Neural crest cell (in vitro differentiated cells): ENCODE data around the gene TAOK3. TPM values are rescaled to one million over a fixed set of nuclear protein-coding genes. Genes with fewer than 3 reads are reported as not detected.
A peak's percentile ranks its signal among the peaks of the same experiment; 100 is the strongest.
"Not testable (repeated sequence)": the region's sequence is repeated elsewhere in the genome, so short reads cannot be mapped to it uniquely, and the experiment has no call there.

ENCODE experiments used
- DNase-seq: peaks from one replicate; pipeline ENCODE4 v3.0.0; 2021; ENCODE audit warnings: low read depth, mixed read lengths, low spot score
- H3K27ac Mint-ChIP-seq: one replicate; pipeline ENCODE4 v1.8.0; 2021; ENCODE audit warnings: mild to moderate bottlenecking, mixed read lengths; ENCODE audit not compliant: unreplicated experiment
- H3K27me3 Mint-ChIP-seq: 2 replicates; pipeline ENCODE4 v1.8.0; 2021; ENCODE audit warnings: low read depth, mild to moderate bottlenecking, mixed read lengths
- H3K36me3 Mint-ChIP-seq: 2 replicates; pipeline ENCODE4 v1.8.0; 2021; ENCODE audit warnings: low read depth, mild to moderate bottlenecking, mixed read lengths
- H3K4me1 Mint-ChIP-seq: 2 replicates; pipeline ENCODE4 v1.8.0; 2021; ENCODE audit warnings: mixed read lengths
- H3K4me3 Mint-ChIP-seq: one replicate; pipeline ENCODE4 v1.8.0; 2021; ENCODE audit warnings: mild to moderate bottlenecking, mixed read lengths
- H3K9me3 Mint-ChIP-seq: 2 replicates; pipeline ENCODE4 v1.8.0; 2021; ENCODE audit warnings: mixed read lengths
- total RNA-seq: library from RNA; stranded (reverse); gene quantifications from 2 replicates; pipeline ENCODE4 v1.2.1, GENCODE V29; 2021
- TF ChIP-seq, protein P1 (sequence below): fragments of 200-600 bp; sonication (generic); conservative IDR thresholded peaks from 2 replicates; pipeline ENCODE4 v1.5.0; 2021; ENCODE audit warnings: antibody characterized with exemption, mild to moderate bottlenecking

TAOK3 gene
- total RNA-seq, 1 donor from 2014 or later: 15.2 TPM

DNA sequence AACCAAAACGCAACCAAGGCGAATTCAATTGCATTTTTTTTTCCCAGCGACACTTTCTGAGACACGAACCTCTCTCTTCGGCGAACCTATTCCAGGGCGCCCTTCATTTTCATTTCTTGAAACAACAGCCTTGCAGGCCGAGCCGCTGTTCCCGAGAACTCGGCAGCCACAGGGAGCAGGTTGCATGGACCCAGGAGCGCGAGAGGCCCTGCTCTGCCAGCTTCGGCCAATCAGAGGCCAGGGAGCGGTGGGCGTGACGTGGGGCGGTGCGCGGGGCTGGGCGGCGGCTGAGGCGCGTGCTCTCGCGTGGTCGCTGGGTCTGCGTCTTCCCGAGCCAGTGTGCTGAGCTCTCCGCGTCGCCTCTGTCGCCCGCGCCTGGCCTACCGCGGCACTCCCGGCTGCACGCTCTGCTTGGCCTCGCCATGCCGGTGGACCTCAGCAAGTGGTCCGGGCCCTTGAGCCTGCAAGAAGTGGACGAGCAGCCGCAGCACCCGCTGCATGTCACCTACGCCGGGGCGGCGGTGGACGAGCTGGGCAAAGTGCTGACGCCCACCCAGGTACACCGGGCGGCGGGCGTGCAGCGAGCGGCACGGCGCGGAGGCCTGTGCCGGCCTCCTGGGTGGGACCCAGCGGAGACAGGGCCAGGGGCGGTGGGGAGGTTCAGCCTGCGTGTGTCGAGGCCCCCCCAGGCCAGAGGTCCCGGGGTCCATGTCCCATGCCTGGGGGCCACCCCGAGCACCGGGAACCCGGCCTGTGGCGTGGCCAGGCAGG, 236.7 kb downstream of the TAOK3 start, which contains the start of gene PEBP1:
Gene PEBP1, plus strand, starts transcription at position 337 of the 771 bp plus-strand sequence. Its CDS starts 86 bp downstream, at position 423.
- Mint-ChIP-seq H3K4me3 (peak within 1 kb of the TSS; percentile 94), H3K27ac (peak within 1 kb of the TSS; percentile 98), H3K27me3 (no peaks in the 10 kb centered on the region), H3K36me3 (peaks cover 13% of the 10 kb centered on the region), H3K4me1 (peaks cover 36% of the 10 kb centered on the region), H3K9me3 (no peaks in the 10 kb centered on the region)
- DNase-seq: peak; percentile 86
- TF ChIP-seq, protein P1, sequence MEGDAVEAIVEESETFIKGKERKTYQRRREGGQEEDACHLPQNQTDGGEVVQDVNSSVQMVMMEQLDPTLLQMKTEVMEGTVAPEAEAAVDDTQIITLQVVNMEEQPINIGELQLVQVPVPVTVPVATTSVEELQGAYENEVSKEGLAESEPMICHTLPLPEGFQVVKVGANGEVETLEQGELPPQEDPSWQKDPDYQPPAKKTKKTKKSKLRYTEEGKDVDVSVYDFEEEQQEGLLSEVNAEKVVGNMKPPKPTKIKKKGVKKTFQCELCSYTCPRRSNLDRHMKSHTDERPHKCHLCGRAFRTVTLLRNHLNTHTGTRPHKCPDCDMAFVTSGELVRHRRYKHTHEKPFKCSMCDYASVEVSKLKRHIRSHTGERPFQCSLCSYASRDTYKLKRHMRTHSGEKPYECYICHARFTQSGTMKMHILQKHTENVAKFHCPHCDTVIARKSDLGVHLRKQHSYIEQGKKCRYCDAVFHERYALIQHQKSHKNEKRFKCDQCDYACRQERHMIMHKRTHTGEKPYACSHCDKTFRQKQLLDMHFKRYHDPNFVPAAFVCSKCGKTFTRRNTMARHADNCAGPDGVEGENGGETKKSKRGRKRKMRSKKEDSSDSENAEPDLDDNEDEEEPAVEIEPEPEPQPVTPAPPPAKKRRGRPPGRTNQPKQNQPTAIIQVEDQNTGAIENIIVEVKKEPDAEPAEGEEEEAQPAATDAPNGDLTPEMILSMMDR: no peak

- not testable (repeated sequence) for H3K36me3 Mint-ChIP-seq, DNase-seq, H3K27ac Mint-ChIP-seq, H3K27me3 Mint-ChIP-seq, H3K9me3 Mint-ChIP-seq, H3K4me3 Mint-ChIP-seq, H3K4me1 Mint-ChIP-seq
These were observed 243.3 kb downstream of the TAOK3 start for GRCh38 chr12:118129436-118129835.

GRCh38 chr12:118127867-118128266, 244.8 kb downstream of the TAOK3 start:
- H3K27ac Mint-ChIP-seq: no peak overlapping the region
- H3K4me3 Mint-ChIP-seq: no peak overlapping the region
- TF ChIP-seq, protein P1: no peak

DNA sequence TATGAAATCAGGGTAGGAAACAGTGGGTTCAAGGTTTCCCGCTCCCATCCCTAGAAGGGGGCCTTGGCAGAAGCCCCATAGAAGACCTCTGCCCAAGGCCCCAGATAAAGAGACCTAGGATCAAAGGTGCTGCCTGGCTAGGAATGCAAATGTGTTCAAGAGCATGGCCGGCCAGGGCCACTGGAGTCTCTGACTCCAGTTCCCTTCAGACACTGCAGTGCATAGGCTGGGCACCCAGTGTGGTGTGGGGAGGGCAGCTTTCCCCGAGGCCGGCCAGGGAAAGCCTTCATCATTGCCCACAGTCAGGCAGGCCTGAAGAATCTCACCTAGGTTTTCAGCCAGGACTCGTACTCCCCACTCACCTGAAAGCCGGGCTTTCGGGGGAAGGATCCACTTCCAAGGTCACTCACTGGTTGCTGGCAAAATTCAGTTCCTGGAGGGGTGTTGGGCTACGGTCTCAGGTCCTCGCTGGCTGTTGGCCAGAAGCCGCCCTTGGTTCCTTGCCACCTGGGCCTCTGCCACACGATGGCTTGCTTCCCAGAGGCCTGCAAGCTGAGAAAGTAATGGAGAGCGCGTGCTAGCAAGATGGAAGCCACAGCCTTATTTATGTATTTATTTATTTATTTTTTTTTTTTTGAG, 246.5 kb downstream of the TAOK3 start:
- no peaks in the 10 kb centered on the region for H3K27me3 Mint-ChIP-seq
- no peak overlapping the region for H3K4me3 Mint-ChIP-seq
- H3K36me3 Mint-ChIP-seq: no peaks in the 10 kb centered on the region
- peak overlapping the region; percentile 86 for H3K27ac Mint-ChIP-seq
- no peak for DNase-seq
- peaks cover 2% of the 10 kb centered on the region for H3K9me3 Mint-ChIP-seq
- TF ChIP-seq, protein P1: no peak
- H3K4me1 Mint-ChIP-seq: peaks cover 2% of the 10 kb centered on the region

More at GRCh38 chr12:118127867-118128266, 244.8 kb downstream of the TAOK3 start:
- Mint-ChIP-seq H3K27me3 (no peaks in the 10 kb centered on the region), H3K36me3 (no peaks in the 10 kb centered on the region), H3K9me3 (peaks cover 2% of the 10 kb centered on the region), H3K4me1 (peaks cover 4% of the 10 kb centered on the region)
- DNase-seq: no peak

DNA sequence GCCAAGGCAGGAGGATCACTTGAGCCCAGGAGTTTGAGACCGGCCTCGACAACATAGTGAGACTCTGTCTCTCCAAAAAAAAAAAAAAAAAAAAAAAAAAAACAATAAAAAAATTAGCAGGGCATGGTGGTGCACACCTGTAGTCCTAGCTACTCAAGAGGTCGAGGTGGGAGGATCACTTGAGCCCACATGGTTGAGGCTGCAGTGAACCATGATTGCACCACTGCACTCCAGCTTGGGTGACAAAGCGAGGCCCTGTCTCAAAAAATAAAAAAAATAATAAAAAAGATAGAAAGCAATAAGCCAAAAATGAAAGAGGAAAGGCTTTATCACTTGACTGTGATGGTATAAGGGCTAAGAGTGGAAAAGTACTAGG, 247.0 kb downstream of the TAOK3 start:
- Mint-ChIP-seq H3K4me1 (peaks cover 7% of the 10 kb centered on the region), H3K9me3 (peaks cover 2% of the 10 kb centered on the region), H3K36me3 (no peaks in the 10 kb centered on the region), H3K27me3 (no peaks in the 10 kb centered on the region), H3K4me3 (no peak overlapping the region), H3K27ac (no peak overlapping the region)
- DNase-seq: no peak
- TF ChIP-seq, protein P1: no peak
